SK-N-DZ (cell line): ENCODE measurements around the gene INSIG1.

ENCODE experiments used
- DNase-seq: peaks from one replicate; pipeline ENCODE4 v3.0.0-alpha.2; 2015; ENCODE audit warnings: low spot score

The INSIG1 gene

DNA sequence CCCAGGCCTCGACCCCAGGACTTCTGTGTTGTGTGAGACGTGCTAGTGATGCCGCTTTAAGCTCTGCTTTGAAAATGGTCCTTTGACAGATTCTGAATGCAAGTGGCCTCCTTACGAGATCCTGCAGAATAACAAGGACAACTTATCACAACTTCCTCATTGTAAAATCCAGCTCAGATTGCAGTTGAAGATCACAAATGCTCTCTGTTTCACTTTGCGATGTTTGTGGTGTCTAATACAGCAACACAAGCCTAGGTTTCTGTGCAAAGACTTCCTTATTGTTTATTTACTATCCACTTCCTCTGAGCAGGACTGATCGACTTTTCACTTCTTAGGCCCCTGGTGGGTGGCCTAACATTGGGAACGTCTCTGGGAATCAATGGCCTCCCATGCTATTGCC is 31.7 kb upstream of the INSIG1 start:
- DNase-seq = no peak

- DNase-seq = no peak
These were observed 31.2 kb upstream of the INSIG1 start for GRCh38 chr7:155266440-155266839.

DNA sequence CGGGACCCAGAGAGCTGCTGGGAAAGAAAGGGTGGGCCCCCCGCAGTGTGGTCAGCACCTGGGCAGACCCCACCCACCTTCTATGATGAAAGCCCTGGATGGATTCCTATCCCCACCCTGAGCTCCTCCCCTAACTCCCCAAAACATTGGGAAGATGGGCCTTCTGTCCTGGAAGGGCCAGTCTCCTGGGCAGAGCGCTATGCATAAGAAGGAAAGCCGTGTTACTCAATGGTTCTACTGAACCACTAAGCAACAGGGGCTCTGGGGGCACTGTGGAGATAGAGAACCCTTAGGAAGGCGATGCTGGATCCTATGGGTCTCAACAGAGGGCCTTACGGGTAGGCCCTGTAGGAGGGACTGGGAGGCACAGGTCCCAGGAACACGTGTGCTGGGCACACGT is 30.7 kb upstream of the INSIG1 start:
- DNase-seq = no peak

GRCh38 chr7:155267436-155267835 is 30.2 kb upstream of the INSIG1 start:
- DNase-seq = no peak

DNA sequence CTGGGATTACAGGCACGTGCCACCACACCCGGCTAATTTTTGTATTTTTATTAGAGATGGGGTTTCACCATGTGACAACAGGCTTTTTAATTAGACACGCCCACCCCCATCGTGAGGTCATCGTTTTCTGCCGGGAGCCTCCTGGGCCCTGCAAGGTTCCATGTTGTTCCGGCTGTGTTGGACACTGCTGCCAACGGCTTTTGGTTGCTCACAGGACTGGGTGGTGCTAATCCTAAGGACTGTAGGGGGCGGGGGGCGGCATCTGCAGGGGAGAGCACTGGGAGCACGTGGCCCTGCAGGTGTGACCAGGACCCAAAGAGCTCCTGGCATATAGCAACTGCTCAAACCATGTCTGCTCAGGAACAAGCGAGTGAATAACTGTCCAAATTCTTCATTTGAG is 29.5 kb upstream of the INSIG1 start:
- DNase-seq = no peak

- DNase-seq = no peak
These were observed 28.6 kb upstream of the INSIG1 start for GRCh38 chr7:155268921-155269650.

DNA sequence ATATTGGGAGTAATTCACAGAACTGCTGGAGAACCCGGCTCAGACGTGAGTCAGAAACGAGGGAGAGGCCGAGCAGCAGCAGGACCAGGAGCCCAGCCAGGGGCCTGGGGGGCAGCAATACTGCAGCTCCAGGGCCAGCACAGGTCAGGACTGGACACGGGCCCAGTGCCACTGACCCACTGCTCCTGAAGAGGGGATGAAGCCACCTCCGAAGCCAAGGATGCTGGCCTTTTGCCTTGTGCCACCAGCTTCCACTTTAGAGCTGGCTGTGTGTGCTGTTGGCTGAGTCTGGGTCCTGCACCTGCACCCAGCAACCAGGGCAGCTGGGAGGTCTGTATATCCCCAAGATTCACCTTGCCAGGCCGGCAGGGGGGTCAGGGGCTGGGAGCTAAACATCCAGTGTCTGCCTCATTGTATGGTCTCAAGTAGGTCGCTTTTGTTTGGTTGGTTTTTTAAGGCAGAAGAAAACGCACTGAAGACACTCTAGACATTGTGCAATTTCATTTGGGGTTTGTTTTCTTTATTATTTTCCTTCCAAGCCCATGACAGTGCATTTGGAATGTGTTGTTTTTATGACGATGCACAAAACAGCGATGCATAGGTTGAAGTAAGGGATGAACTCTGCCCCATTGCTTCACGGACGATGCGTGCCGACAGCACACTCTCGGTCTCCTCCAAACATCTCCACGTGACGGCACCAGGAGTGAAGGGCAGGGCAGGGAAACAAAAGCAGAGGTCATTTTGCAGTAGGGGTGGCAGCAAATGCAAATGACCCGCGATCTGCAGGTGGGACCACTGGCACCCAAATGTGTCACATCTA is 27.7 kb upstream of the INSIG1 start:
- no peak for DNase-seq

DNA sequence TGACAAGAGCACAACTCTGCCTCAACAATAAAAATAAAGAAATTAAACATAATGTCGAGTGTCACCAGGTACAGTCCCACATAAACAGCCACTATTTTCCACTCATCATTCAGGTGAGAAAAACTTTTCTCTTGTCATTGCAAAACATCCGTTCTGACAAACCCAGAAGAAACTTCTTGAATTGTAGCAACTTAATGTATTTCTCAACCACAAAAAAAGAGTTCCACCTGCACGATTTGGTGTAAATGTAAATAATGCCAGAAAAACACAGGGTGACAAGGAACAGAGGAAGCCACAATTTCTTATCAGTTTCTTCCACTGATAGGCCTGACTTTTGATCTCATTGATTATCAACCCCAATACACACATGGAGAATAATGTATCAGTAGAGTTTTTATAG is 26.8 kb upstream of the INSIG1 start:
- no peak for DNase-seq

GRCh38 chr7:155274633-155275355 is 22.9 kb upstream of the INSIG1 start:
- DNase-seq = no peak

DNA sequence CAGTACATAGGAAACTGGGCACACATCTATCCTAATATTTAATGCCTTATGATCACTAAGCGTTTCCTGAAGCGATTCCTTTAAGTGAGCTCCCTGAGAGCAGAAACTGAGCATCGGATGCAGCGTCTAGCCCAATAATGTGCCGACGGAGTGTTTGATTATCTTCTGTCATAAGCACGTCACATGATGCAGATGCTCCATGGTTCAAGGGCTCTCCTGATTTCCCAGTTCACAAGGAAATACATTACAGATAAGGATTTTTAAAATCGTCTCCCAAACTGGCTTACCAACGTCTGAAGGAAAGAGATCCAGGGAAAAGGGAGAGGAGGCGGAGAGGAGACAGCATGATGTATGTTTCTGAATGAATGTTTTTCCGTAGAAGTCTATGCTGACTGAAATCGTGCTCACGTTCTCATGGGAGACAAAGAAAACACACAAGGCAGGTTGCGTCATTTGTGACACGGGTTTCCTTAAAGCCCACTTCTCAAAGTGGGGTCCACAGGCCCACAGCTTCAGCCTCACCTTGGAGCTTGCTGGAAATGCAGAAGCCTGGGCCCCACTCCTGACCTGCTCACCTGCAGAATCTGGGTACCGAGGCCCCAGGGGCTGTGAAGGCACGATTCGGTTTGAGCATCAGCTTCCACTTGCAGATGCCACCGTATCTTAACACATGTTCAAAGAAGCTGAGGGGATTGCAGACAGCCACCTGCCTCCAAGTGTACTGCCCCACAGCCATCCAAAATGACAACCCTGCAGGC is 21.5 kb upstream of the INSIG1 start:
- no peak for DNase-seq

DNA sequence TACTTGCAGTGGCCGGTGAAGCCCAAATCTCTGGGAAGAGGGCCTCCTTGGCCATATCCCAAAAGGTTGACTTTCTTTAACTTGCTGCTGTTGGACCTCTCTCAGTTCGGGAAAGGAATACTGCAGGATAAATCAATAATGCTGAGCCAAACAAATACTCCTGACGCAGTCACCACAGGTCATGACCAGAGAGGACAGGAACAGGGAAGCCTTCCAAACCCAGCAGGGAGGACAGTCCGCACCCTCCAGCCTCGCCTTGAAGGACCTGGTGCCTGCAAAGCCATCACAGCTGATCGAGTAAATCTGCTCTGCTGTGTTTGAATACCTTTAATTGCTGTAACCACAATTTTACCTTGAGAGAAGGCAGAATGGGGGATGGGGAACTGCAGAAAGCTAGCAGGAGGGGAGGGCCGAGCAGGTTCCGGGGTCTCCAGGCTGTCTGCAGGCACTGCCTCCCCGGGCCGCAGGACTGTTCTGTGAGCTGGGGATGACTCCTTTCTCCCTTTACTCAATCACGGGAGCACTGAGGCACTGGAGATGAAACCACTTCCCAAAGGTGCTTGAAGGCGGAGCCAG is 20.8 kb upstream of the INSIG1 start:
- no peak for DNase-seq

- no peak for DNase-seq
These were observed 20.2 kb upstream of the INSIG1 start for GRCh38 chr7:155277385-155277994.

DNA sequence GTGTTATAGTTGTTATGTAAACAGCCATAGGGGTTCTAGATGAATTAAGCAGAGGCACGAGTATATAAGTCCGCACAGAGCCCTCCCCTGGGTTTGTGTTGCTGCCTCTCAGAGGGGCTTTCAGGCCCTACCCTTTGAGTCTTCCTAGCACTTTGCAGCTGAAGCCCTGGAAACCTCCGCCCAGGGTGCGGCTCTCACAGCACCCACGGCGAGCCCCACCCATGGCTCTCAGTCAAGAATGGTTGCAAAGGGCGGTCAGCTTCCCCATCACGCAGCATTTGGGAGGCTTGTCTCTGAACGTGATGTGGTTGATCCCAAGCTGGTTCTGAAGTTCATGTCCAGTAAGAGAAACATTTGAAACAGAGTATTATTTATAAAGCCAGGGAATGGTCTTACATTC is 18.8 kb upstream of the INSIG1 start:
- DNase-seq = no peak

GRCh38 chr7:155279787-155280445 is 17.8 kb upstream of the INSIG1 start:
- no peak for DNase-seq

- no peak for DNase-seq
These were observed 17.0 kb upstream of the INSIG1 start for GRCh38 chr7:155280446-155281397.

DNA sequence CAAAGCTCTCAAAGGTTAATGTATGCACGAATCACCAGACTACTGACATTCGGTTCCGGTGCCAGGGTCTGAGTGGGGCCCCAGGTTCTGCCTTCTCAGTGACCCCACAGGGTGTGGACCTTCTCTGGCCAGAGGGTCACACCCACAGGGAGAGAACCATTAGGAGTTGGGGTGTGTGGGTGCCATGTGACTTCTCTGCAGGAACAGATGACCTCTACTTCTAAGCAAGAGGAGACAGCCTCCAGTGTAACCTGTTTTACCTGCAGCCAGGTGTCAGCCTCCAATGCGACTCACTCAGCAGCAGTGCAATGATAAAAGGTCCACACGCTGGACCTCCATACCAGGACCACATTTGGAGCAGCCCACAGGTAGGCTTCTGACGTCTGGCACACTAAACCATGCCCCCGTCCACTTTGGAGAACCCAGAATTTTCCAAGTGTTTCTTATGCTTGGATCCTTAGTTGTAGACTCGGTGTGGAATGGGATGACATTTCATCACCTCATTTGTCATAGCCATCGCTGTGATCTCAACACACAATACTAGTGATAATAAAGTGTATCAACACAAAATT is 16.2 kb upstream of the INSIG1 start:
- no peak for DNase-seq

- no peak for DNase-seq
These were observed 15.0 kb upstream of the INSIG1 start for GRCh38 chr7:155282671-155283070.

GRCh38 chr7:155283565-155284194 is 14.0 kb upstream of the INSIG1 start:
- DNase-seq = no peak
